Left ventricle myocardium inferior (tissue), 1 donor: Measurements from ENCODE around the gene QSER1. TPM values are rescaled to one million over a fixed set of nuclear protein-coding genes. Genes with fewer than 3 reads are reported as not detected.

Experiments used
- DNase-seq: peaks from one replicate; pipeline ENCODE4 v3.0.0-alpha.2; 2020
- H3K27ac ChIP-seq: fragments of 200-600 bp; replicated peaks from 2 replicates; pipeline ENCODE4 v1.8.0; 2021
- H3K27me3 ChIP-seq: fragments of 200-600 bp; 2 replicates; pipeline ENCODE4 v1.8.0; 2021; ENCODE audit warnings: low read depth
- H3K36me3 ChIP-seq: fragments of 200-600 bp; 2 replicates; pipeline ENCODE4 v1.8.0; 2021
- H3K4me1 ChIP-seq: fragments of 200-600 bp; 2 replicates; pipeline ENCODE4 v1.8.0; 2021
- H3K4me3 ChIP-seq: fragments of 200-600 bp; 2 replicates; pipeline ENCODE4 v1.8.0; 2021; ENCODE audit warnings: mild to moderate bottlenecking, moderate library complexity
- H3K9me3 ChIP-seq: fragments of 200-600 bp; replicated peaks from 2 replicates; pipeline ENCODE4 v1.8.0; 2021
- CTCF ChIP-seq: fragments of 200-600 bp; IDR thresholded peaks from 2 replicates; pipeline ENCODE4 v1.8.0; 2021; ENCODE audit warnings: antibody characterized with exemption, mild to moderate bottlenecking, borderline replicate concordance
- intact Hi-C: fragments of 100-400 bp; cut with micrococcal nuclease; formaldehyde crosslinking; loops from one replicate; pipeline ENCODE4 v1.11.0; 2022
- long read RNA-seq: library from polyadenylated mRNA; unstranded; transcript quantifications from one replicate; pipeline ENCODE4 v2.0.0, GENCODE V29; 2021
- total RNA-seq: library from RNA; stranded (reverse); fragmentation: NEBNext Ultra II Directional; extraction: Animal tissue kit (Norgen Biotek cat#: 25700); gene quantifications from one replicate; pipeline ENCODE4 v1.2.1, GENCODE V29; 2021
- donor health status: DM: no; HTN: yes; CAD: no; lungs with severe emphysema.

The QSER1 gene
- total RNA-seq = 15.0 TPM
- long read RNA-seq, full-length matches to known transcripts = 1 of 2 reads
- long read RNA-seq, partial matches to known transcripts = 1 of 2 reads
- long read RNA-seq, other reads (novel, unspliced or antisense) = 0 of 2 reads

DNA sequence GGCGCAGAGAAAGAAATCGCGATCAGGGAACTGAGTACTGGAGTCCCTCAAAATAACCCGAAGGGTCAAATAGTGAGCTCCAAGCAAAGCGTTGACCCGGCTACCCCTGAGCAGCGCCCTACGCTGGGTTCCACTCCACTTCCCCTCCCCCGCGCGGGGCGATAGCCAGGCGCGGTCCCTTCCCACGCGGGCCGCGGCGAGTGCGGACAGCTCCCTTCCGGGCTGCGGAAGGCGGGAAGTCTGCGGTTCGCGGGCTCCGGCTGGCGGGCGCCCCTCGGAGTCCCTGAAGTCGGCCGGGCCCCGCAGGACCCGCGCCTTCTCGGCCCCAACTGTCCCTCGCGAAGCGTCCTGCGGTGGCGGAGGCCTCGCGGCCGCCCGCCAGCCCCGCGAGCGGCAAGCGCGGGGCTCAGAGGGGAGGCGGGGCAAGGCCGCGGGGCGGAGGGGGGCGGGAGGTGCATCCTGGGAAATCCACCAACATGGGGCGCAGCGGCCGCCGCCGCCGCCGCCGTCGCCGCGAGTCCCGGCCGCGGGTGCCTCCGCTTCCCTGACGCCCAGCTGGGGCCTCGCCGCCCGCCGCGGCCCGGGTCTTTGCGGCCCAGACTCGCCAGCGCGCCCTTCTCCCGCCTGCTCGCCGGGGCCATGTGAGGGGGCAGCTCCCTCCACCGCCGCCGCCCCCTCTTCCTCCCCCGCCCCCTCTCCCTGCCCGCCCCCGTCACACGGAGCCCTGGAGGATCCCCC lies at the start of gene QSER1:
Gene QSER1, plus strand, starts transcription at position 457 of the 738 bp plus-strand sequence. CDS start 315 bp downstream, outside the sequence.
- H3K9me3 ChIP-seq = no peaks in the 10 kb centered on the region
- intact Hi-C loops = loop anchor here (10.0 kb wide), 1 partner anchor 308 kb away; the partner anchor contains the start of gene EIF3M
- peak within 1 kb of the TSS; percentile 96 for H3K4me3 ChIP-seq
- H3K36me3 ChIP-seq = no peaks in the 10 kb centered on the region
- H3K27me3 ChIP-seq = no peaks in the 10 kb centered on the region
- H3K27ac ChIP-seq = peak within 1 kb of the TSS; percentile 97
- TF ChIP-seq CTCF = no peak
- DNase-seq = peak; percentile 81
- H3K4me1 ChIP-seq = peaks cover 41% of the 10 kb centered on the region

- no peak for TF ChIP-seq CTCF
- Histone ChIP-seq H3K9me3 (peaks cover 3% of the 10 kb centered on the region), H3K4me3 (no peak overlapping the region), H3K36me3 (no peaks in the 10 kb centered on the region), H3K27me3 (peaks cover 8% of the 10 kb centered on the region), H3K27ac (no peak overlapping the region), H3K4me1 (no peaks in the 10 kb centered on the region)
- DNase-seq = no peak
- intact Hi-C loops = no loop called here
These were observed 49.1 kb upstream of the QSER1 start for GRCh38 chr11:32843544-32843943.

DNA sequence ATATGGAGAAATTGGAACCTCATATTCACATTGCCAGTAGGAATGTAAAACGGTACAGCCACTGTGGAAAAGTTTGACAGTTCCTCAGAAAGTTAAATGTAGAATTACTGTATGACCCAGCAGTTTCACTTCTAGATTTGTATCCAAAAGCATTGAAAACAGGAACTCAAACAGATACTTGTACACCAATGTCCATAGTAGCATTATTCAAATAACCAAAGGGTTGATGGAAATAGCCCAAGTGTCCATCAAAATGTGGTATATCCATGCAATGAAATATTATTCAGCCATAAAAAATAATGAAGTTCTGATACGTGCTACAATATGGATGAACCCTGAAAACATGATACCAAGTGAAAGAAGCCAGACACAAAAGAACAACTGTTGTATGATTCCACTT lies 45.1 kb upstream of the QSER1 start:
- TF ChIP-seq CTCF = no peak
- H3K4me3 ChIP-seq = no peak overlapping the region
- no peaks in the 10 kb centered on the region for H3K36me3 ChIP-seq
- H3K4me1 ChIP-seq = no peaks in the 10 kb centered on the region
- H3K27ac ChIP-seq = no peak overlapping the region
- DNase-seq = no peak
- H3K9me3 ChIP-seq = peaks cover 3% of the 10 kb centered on the region
- no peaks in the 10 kb centered on the region for H3K27me3 ChIP-seq
- intact Hi-C loops = no loop called here

GRCh38 chr11:32849761-32850160 lies 42.9 kb upstream of the QSER1 start:
- Histone ChIP-seq H3K36me3 (no peaks in the 10 kb centered on the region), H3K4me3 (no peak overlapping the region), H3K4me1 (no peaks in the 10 kb centered on the region), H3K27me3 (no peaks in the 10 kb centered on the region), H3K27ac (no peak overlapping the region), H3K9me3 (peaks cover 3% of the 10 kb centered on the region)
- intact Hi-C loops = no loop called here
- no peak for DNase-seq
- TF ChIP-seq CTCF = no peak

- peaks cover 3% of the 10 kb centered on the region for H3K9me3 ChIP-seq
- TF ChIP-seq CTCF = no peak
- H3K4me3 ChIP-seq = no peak overlapping the region
- H3K27ac ChIP-seq = no peak overlapping the region
- no peak for DNase-seq
- no peaks in the 10 kb centered on the region for H3K36me3 ChIP-seq
- H3K27me3 ChIP-seq = no peaks in the 10 kb centered on the region
- intact Hi-C loops = no loop called here
- H3K4me1 ChIP-seq = no peaks in the 10 kb centered on the region
These were observed 41.4 kb upstream of the QSER1 start for GRCh38 chr11:32851251-32851650.
